ENCODE results near the gene SV2B. TPM values are rescaled to one million over a fixed set of nuclear protein-coding genes. Genes with fewer than 3 reads are reported as not detected.

The SV2B gene
- total RNA-seq, 4 donors from 2014 or later: 0.42 to 2.3 (median 0.88) TPM

DNA sequence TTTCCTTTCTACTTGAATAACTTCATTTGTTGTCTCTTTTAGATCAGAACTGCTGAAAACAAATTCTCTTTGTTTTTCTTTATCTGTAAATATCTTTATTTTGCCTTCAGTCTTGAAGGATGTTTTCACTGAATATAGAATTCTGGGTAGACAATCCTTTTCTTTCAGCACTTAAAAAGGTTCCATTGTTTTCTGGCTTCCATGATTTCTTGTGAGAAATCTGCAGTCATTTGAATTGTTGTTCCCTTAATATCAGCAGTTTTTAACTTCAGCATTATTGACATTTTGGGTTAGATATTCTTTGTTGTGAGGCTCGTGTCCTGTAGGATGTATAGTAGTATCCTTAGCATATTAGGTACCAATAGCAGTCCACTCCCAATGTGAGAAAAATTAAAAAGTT, 65.8 kb downstream of the SV2B start:
- intact Hi-C loops (cut with DNase I; ENCODE audit: low total_unique reads): no loop called here
- no peak overlapping the region for H3K4me3 ChIP-seq (ENCODE audit: low read depth, poor library complexity, severe bottlenecking)
- WGBS, 2 donors: 87% methylated on average over 1 of the region's 1 CpG
- no peak for DNase-seq (ENCODE audit: low spot score in 2 of 2)
- TF ChIP-seq POLR2A (IDR thresholded peaks at IDR 0.05): no peak

DNA sequence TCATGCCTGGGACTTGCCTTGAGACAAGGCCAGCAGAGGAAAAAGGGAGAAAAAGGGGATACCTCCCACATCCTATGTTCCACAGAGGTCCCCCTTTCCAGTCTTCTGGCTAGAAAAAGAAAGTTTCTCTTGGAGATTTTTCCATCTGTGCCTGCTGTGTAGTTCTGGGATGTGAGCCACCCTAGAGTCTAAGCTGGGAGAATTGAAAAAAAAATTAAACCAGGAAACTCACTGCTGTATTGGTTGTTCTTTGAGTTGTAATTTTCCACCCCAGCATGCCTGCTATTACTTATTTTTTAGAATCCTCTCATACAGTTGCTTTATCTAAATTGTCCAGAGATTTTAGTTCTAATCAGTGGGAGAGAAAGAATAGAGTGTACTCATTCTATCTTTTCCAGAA, 68.4 kb downstream of the SV2B start:
- no peak for DNase-seq (ENCODE audit: low spot score in 2 of 2)
- no peak for TF ChIP-seq POLR2A (IDR thresholded peaks at IDR 0.05)
- TF ChIP-seq, protein P1, sequence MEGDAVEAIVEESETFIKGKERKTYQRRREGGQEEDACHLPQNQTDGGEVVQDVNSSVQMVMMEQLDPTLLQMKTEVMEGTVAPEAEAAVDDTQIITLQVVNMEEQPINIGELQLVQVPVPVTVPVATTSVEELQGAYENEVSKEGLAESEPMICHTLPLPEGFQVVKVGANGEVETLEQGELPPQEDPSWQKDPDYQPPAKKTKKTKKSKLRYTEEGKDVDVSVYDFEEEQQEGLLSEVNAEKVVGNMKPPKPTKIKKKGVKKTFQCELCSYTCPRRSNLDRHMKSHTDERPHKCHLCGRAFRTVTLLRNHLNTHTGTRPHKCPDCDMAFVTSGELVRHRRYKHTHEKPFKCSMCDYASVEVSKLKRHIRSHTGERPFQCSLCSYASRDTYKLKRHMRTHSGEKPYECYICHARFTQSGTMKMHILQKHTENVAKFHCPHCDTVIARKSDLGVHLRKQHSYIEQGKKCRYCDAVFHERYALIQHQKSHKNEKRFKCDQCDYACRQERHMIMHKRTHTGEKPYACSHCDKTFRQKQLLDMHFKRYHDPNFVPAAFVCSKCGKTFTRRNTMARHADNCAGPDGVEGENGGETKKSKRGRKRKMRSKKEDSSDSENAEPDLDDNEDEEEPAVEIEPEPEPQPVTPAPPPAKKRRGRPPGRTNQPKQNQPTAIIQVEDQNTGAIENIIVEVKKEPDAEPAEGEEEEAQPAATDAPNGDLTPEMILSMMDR (IDR thresholded peaks at IDR 0.05): no peak
- intact Hi-C loops (cut with DNase I; ENCODE audit: low total_unique reads): no loop called here
- H3K4me3 ChIP-seq (ENCODE audit: low read depth, poor library complexity, severe bottlenecking): no peak overlapping the region

DNA sequence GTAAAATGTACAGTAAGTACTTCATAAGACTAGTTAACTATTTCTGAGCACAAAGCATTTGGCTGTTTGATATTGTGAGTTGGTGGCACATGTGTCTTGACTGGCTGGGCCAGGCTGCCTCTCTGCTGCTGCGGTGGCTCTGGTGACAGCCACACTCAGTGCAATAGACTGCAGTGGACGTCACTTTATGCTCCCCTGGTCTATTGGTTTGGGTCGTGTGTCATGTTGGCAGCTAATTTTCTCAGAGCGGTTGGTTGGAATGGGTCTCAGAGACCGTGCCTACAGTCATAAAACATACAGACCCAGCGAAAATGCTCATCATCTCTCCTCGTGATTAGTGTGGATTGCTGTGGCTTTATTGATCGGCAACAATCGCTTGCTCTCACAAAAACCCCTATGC, 71.3 kb downstream of the SV2B start:
- no peak for DNase-seq (ENCODE audit: low spot score in 2 of 2)
- intact Hi-C loops (cut with DNase I; ENCODE audit: low total_unique reads): no loop called here
- no peak overlapping the region for H3K4me3 ChIP-seq (ENCODE audit: low read depth, poor library complexity, severe bottlenecking)
- WGBS, 2 donors: 69 to 70% methylated on average over 9 of the region's 9 CpGs
- no peak for TF ChIP-seq POLR2A (IDR thresholded peaks at IDR 0.05)
- TF ChIP-seq, protein P1 (IDR thresholded peaks at IDR 0.05): no peak

DNA sequence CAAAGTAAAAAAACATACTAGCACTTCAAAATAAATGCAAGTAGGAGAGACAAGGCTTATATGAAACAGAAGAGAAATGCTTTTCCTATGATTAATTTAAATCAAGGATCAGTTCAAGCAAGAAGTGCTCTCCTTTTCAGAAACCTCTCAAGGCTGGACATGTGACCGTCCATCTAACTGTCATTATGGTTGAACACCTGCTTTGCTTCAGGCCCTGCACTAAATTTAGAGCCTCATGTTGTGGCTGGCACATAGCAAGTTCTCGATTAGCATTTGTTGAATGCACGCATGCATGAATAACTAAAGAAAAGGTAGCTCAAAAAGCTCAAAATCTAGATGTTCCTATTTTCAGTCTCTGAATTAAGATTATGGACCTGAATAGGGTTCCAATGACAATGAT, 82.0 kb downstream of the SV2B start:
- no peak overlapping the region for H3K4me3 ChIP-seq (ENCODE audit: low read depth, poor library complexity, severe bottlenecking)
- intact Hi-C loops (cut with DNase I; ENCODE audit: low total_unique reads): no loop called here
- WGBS, 2 donors: 52 to 56% methylated on average over 3 of the region's 3 CpGs
- DNase-seq (ENCODE audit: low spot score in 2 of 2): no peak
- no peak for TF ChIP-seq POLR2A (IDR thresholded peaks at IDR 0.05)
- TF ChIP-seq, protein P1 (IDR thresholded peaks at IDR 0.05): no peak

DNA sequence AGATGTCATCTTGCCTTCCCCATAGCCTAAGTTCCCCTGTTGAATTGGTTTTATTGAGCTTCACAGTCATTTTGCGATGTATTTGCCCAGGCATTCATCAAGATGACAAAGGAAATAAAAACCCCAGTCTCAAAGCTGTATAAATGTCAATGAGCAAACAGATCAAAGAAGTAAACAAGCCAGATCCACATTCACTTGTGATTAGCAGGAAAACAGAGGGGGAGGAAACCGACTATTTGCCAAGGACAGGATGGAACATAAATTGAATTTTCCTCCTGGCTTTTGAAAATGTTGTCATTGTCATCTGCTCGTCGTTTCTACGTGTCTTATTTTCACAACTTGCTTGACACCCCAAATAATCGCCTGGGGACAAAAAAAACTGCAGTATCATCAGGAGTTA, 83.5 kb downstream of the SV2B start:
- 17 to 24% methylated on average over 6 of the region's 6 CpGs for WGBS, 2 donors
- no peak for TF ChIP-seq POLR2A (IDR thresholded peaks at IDR 0.05)
- TF ChIP-seq, protein P1 (IDR thresholded peaks at IDR 0.05): no peak
- intact Hi-C loops (cut with DNase I; ENCODE audit: low total_unique reads): no loop called here

DNA sequence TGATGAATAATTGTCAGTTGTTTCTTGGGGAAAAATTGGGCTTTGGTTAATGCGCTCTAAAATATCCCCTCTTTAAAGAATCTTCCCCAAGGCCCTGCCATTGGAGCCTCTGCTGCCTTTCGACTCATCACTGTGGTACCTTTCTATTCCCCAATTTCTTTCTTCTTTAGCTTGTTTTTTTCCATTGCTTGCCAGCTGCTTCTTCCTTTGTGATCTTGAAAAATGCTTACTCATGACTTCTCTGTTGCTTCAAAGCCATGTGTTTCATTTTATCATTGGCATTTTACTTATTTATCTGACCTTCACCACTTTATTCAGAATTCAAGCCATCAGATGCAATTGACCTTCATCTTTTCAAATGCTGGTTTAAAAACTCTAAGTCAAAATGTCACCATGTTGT, 84.4 kb downstream of the SV2B start:
- no peak overlapping the region for H3K4me3 ChIP-seq (ENCODE audit: low read depth, poor library complexity, severe bottlenecking)
- no peak for DNase-seq (ENCODE audit: low spot score in 2 of 2)
- TF ChIP-seq, protein P1 (IDR thresholded peaks at IDR 0.05): no peak
- no peak for TF ChIP-seq POLR2A (IDR thresholded peaks at IDR 0.05)
- WGBS, 2 donors: 87 to 90% methylated on average over 2 of the region's 2 CpGs
- intact Hi-C loops (cut with DNase I; ENCODE audit: low total_unique reads): no loop called here

More for the DNA sequence above, 83.5 kb downstream of the SV2B start:
- H3K4me3 ChIP-seq (ENCODE audit: low read depth, poor library complexity, severe bottlenecking): no peak overlapping the region
- no peak for DNase-seq (ENCODE audit: low spot score in 2 of 2)

Data from lower leg skin (tissue), 4 donors.